Measurements from ENCODE around the gene DLGAP1.
"Not testable (repeated sequence)": the region's sequence is repeated elsewhere in the genome, so short reads cannot be mapped to it uniquely, and the experiment has no call there.

DLGAP1 gene

GRCh38 chr18:3604498-3605408, 850.4 kb downstream of the DLGAP1 start:
- H3K9ac ChIP-seq (ENCODE audit: low read depth, low read length), result peak overlapping the region; percentile 90
- H3K9me3 ChIP-seq (replicated peaks; ENCODE audit: low read length), result no peaks in the 10 kb centered on the region
- peak overlapping the region; percentile 65 for H3K4me3 ChIP-seq (ENCODE audit: low read length)
- no peaks in the 10 kb centered on the region for H3K27me3 ChIP-seq (ENCODE audit: control insufficient read depth, insufficient read depth, low read length)
- no peaks in the 10 kb centered on the region for H3K36me3 ChIP-seq (ENCODE audit: insufficient read depth, low read length)
- peaks cover 40% of the 10 kb centered on the region for H3K4me1 ChIP-seq (ENCODE audit: control insufficient read depth, insufficient read depth, low read length)
- peak overlapping the region; percentile 83 for H3K4me2 ChIP-seq (ENCODE audit: low read length)

DNA sequence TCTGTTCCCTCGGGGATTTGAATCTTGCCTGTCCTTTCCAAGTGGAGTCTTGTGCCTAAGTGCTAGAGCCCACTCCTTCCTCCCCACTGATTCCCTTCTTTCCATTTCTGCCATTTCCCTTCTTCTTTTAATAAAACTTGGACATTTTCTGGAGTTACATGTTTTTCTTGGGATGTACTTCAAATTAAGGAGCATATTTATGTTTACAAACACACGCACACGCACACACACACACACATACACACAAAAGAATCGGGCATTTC, 850.9 kb downstream of the DLGAP1 start:
- H3K9me3 ChIP-seq (replicated peaks; ENCODE audit: low read length), result no peaks in the 10 kb centered on the region
- peaks cover 40% of the 10 kb centered on the region for H3K4me1 ChIP-seq (ENCODE audit: control insufficient read depth, insufficient read depth, low read length)
- peak overlapping the region; percentile 83 for H3K4me2 ChIP-seq (ENCODE audit: low read length)
- H3K36me3 ChIP-seq (ENCODE audit: insufficient read depth, low read length), result no peaks in the 10 kb centered on the region
- H3K4me3 ChIP-seq (ENCODE audit: low read length), result peak overlapping the region; percentile 65
- H3K9ac ChIP-seq (ENCODE audit: low read depth, low read length), result peak overlapping the region; percentile 90
- no peaks in the 10 kb centered on the region for H3K27me3 ChIP-seq (ENCODE audit: control insufficient read depth, insufficient read depth, low read length)

DNA sequence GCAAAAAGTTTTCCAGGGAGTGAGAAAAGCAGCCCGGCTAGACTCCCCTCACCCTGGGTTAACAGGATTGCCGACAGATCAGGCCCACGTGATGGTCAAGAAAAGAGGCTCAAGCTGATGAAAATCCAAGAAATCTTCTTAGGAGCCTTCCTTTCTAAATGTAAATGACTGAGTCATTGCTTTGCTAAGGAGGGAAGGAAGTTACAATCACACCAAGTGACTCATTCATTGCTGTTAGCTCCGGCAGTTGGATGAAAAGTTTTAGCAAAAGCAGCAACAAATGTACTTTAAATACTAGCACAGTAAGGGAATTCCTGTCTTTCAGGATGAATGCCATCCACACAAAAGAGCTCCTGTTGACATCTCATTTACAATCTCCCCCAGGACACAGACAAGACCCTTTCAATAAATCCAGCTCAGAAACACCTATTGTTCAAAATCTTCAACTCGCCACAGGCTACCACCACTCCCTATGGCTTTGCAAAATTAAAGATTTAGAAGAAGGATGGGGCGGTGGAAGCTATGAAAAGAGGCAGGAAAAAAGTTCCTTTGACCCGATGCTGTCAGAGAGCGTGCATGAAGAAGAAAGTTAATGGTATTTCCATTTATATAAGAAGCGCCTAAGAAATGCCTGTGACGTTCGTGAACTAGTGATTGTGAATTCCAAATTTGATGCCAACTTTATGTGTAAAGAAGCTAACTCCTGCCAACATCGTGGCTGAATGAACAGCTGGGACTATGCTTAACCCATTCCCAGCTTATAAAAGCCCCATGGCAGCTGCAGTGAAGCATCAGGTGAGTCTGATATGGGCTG, 851.5 kb downstream of the DLGAP1 start:
- peak overlapping the region; percentile 65 for H3K4me3 ChIP-seq (ENCODE audit: low read length)
- H3K9me3 ChIP-seq (replicated peaks; ENCODE audit: low read length), result no peaks in the 10 kb centered on the region
- peak overlapping the region; percentile 83 for H3K4me2 ChIP-seq (ENCODE audit: low read length)
- H3K4me1 ChIP-seq (ENCODE audit: control insufficient read depth, insufficient read depth, low read length), result peaks cover 40% of the 10 kb centered on the region
- H3K36me3 ChIP-seq (ENCODE audit: insufficient read depth, low read length), result no peaks in the 10 kb centered on the region
- no peaks in the 10 kb centered on the region for H3K27me3 ChIP-seq (ENCODE audit: control insufficient read depth, insufficient read depth, low read length)
- peak overlapping the region; percentile 90 for H3K9ac ChIP-seq (ENCODE audit: low read depth, low read length)

GRCh38 chr18:3601106-3601755, 853.9 kb downstream of the DLGAP1 start:
- H3K9ac ChIP-seq (ENCODE audit: low read depth, low read length); H3K4me3 ChIP-seq (ENCODE audit: low read length); H3K4me2 ChIP-seq (ENCODE audit: low read length); H3K36me3 ChIP-seq (ENCODE audit: insufficient read depth, low read length); H3K27me3 ChIP-seq (ENCODE audit: control insufficient read depth, insufficient read depth, low read length); H3K9me3 ChIP-seq (replicated peaks; ENCODE audit: low read length): not testable (repeated sequence)
- H3K4me1 ChIP-seq (ENCODE audit: control insufficient read depth, insufficient read depth, low read length), result peaks cover 48% of the 10 kb centered on the region

- H3K9me3 ChIP-seq (replicated peaks; ENCODE audit: low read length), result no peaks in the 10 kb centered on the region
- H3K4me1 ChIP-seq (ENCODE audit: control insufficient read depth, insufficient read depth, low read length), result peaks cover 52% of the 10 kb centered on the region
- H3K9ac ChIP-seq (ENCODE audit: low read depth, low read length), result no peak overlapping the region
- no peak overlapping the region for H3K4me2 ChIP-seq (ENCODE audit: low read length)
- no peaks in the 10 kb centered on the region for H3K27me3 ChIP-seq (ENCODE audit: control insufficient read depth, insufficient read depth, low read length)
- H3K4me3 ChIP-seq (ENCODE audit: low read length), result no peak overlapping the region
- peaks cover 4% of the 10 kb centered on the region for H3K36me3 ChIP-seq (ENCODE audit: insufficient read depth, low read length)
Measured at GRCh38 chr18:3599861-3600260, 855.2 kb downstream of the DLGAP1 start.

DNA sequence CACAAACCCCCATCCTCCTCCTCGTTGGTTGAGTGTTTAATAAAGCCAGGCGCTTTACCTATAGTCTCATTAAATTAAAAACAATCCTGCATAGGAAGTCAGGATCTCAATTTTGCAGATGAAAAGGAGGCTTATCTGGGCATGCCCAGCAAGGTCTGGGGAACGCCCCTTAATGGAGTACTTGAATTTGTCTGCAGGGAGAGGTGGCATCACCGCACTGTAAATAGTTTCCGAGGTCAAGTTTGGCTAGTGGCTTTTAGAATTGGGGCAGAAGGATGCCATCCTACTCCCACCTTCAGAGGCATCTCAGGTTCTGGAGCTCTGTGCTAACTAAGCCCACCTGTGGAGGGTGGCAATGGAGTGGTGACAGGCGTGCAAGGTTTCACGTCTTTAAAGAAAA, 855.9 kb downstream of the DLGAP1 start:
- H3K4me3 ChIP-seq (ENCODE audit: low read length), result no peak overlapping the region
- no peaks in the 10 kb centered on the region for H3K27me3 ChIP-seq (ENCODE audit: control insufficient read depth, insufficient read depth, low read length)
- no peaks in the 10 kb centered on the region for H3K9me3 ChIP-seq (replicated peaks; ENCODE audit: low read length)
- no peak overlapping the region for H3K9ac ChIP-seq (ENCODE audit: low read depth, low read length)
- H3K4me2 ChIP-seq (ENCODE audit: low read length), result no peak overlapping the region
- peaks cover 4% of the 10 kb centered on the region for H3K36me3 ChIP-seq (ENCODE audit: insufficient read depth, low read length)
- H3K4me1 ChIP-seq (ENCODE audit: control insufficient read depth, insufficient read depth, low read length), result peaks cover 54% of the 10 kb centered on the region

DNA sequence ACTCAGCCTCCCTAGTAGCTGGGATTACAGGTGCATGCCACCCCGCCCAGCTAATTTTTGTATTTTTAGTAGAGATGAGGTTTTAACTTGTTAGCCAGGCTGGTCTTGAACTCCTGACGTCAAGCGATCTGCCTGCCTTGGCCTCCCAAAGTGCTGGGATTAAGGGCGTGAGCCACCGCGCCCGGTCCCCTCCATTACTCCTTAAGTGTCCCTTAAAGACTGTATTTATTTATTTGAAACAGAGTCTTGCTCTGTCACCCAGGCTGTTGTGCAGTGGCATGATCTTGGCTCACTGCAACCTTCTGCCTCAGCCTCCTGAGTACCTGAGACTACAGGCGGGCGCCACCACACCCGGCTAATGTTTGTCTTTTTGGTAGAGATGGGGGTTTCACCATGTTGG, 856.5 kb downstream of the DLGAP1 start:
- no peaks in the 10 kb centered on the region for H3K27me3 ChIP-seq (ENCODE audit: control insufficient read depth, insufficient read depth, low read length)
- no peak overlapping the region for H3K9ac ChIP-seq (ENCODE audit: low read depth, low read length)
- peaks cover 50% of the 10 kb centered on the region for H3K4me1 ChIP-seq (ENCODE audit: control insufficient read depth, insufficient read depth, low read length)
- no peak overlapping the region for H3K4me2 ChIP-seq (ENCODE audit: low read length)
- H3K9me3 ChIP-seq (replicated peaks; ENCODE audit: low read length), result no peaks in the 10 kb centered on the region
- no peak overlapping the region for H3K4me3 ChIP-seq (ENCODE audit: low read length)
- peaks cover 4% of the 10 kb centered on the region for H3K36me3 ChIP-seq (ENCODE audit: insufficient read depth, low read length)

- Histone ChIP-seq H3K4me1 (ENCODE audit: control insufficient read depth, insufficient read depth, low read length) (peaks cover 52% of the 10 kb centered on the region), H3K4me2 (ENCODE audit: low read length) (peak overlapping the region; percentile 93), H3K27me3 (ENCODE audit: control insufficient read depth, insufficient read depth, low read length) (no peaks in the 10 kb centered on the region), H3K36me3 (ENCODE audit: insufficient read depth, low read length) (peaks cover 4% of the 10 kb centered on the region), H3K9me3 (replicated peaks; ENCODE audit: low read length) (no peaks in the 10 kb centered on the region), H3K4me3 (ENCODE audit: low read length) (peak overlapping the region; percentile 46), H3K9ac (ENCODE audit: low read depth, low read length) (peak overlapping the region; percentile 95)
Measured at GRCh38 chr18:3597409-3598357, 857.4 kb downstream of the DLGAP1 start.

DNA sequence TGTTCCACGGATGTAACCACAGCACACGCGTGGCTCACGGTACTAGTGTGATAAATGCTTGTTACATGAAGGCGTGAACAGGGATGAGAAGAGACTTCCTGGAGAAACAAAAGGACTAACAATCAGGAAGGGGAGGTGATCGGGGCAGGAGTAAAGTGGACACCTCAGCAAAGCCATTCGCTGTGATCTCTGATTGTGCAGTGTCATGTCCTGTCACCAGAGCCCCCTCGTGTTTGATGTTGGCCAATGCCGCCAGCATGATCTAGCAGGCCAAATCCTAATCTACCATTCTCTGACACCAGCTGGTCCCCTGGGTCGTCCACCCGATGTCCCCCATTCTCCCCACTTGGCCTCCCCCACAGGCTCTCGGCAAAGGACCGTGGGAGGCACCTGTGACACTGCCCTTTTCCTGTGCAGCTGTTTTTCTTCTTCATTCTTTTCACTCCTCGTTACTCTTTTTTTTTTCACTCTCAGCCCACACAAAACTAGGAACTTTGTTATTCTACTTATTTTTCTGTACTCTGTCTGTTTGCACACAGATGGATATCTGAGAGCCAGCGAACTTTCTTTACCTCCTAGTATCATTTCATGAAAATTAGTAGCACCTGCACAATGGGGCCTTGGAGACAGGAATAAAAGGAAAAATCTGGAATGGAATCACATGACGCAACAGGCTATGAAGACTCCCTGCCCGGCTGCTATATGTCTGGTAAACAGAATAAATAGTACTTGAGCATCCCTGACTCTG, 858.3 kb downstream of the DLGAP1 start:
- H3K9ac ChIP-seq (ENCODE audit: low read depth, low read length), result peak overlapping the region; percentile 95
- peaks cover 45% of the 10 kb centered on the region for H3K4me1 ChIP-seq (ENCODE audit: control insufficient read depth, insufficient read depth, low read length)
- H3K27me3 ChIP-seq (ENCODE audit: control insufficient read depth, insufficient read depth, low read length), result no peaks in the 10 kb centered on the region
- peak overlapping the region; percentile 46 for H3K4me3 ChIP-seq (ENCODE audit: low read length)
- H3K9me3 ChIP-seq (replicated peaks; ENCODE audit: low read length), result no peaks in the 10 kb centered on the region
- H3K4me2 ChIP-seq (ENCODE audit: low read length), result peak overlapping the region; percentile 93
- H3K36me3 ChIP-seq (ENCODE audit: insufficient read depth, low read length), result peaks cover 4% of the 10 kb centered on the region

- Histone ChIP-seq H3K9me3 (replicated peaks; ENCODE audit: low read length) (no peaks in the 10 kb centered on the region), H3K9ac (ENCODE audit: low read depth, low read length) (peak overlapping the region; percentile 95), H3K4me2 (ENCODE audit: low read length) (peak overlapping the region; percentile 93), H3K27me3 (ENCODE audit: control insufficient read depth, insufficient read depth, low read length) (no peaks in the 10 kb centered on the region), H3K36me3 (ENCODE audit: insufficient read depth, low read length) (peaks cover 4% of the 10 kb centered on the region), H3K4me1 (ENCODE audit: control insufficient read depth, insufficient read depth, low read length) (peaks cover 45% of the 10 kb centered on the region), H3K4me3 (ENCODE audit: low read length) (peak overlapping the region; percentile 46)
Measured at GRCh38 chr18:3596324-3596636, 858.8 kb downstream of the DLGAP1 start.
